ENCODE results near the gene ACADSB. TPM values are rescaled to one million over a fixed set of nuclear protein-coding genes. Genes with fewer than 3 reads are reported as not detected.

Gene ACADSB
- total and polyA plus RNA-seq, 2 experiments from 2014 or later: 3.7 to 6.5 TPM

DNA sequence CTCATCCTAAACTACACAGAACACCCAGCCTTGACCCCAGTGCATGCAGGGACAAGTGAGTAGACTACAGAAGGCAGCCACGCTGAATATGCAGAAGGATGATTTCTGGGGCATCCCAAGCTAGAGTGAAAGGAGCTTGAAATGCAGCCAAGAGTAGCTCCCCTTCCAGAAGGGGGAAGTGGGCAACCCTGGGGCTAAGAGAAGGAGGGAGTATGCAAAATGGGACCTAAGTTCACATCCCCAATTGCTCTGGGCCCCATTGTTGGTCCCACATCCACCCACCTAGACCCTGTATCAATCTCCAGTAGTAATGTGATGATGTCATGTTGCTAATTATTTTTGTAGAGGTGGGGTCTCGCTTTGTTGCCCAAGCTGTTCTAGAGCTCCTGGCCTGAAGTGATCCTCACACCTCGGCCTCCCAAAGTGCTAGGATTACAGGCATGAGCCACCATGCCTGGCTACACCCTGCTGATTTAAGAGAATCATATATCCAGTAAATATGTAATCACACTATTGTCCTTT is 34.2 kb upstream of the ACADSB start:
- H3K4me2 ChIP-seq: no peak overlapping the region
- H3K36me3 Mint-ChIP-seq (ENCODE audit: low read depth): no peaks in the 10 kb centered on the region

More for the DNA sequence above, 34.2 kb upstream of the ACADSB start:
- ATAC-seq (no peak), DNase-seq (ENCODE audit: low spot score) (no peak)
- Mint-ChIP-seq H3K9me3 (no peaks in the 10 kb centered on the region), H3K4me1 (no peaks in the 10 kb centered on the region; the same call in 2 of the 3 replicates), H3K4me3 (no peak overlapping the region), H3K27ac (no peak overlapping the region), H3K27me3 (ENCODE audit: insufficient read depth, low read depth, poor library complexity) (peaks cover 4% of the 10 kb centered on the region)
- Histone ChIP-seq H4K20me1 (replicated peaks; ENCODE audit: insufficient read depth) (no peaks in the 10 kb centered on the region; the same call in 1 of the 2 replicates), H3F3A (replicated peaks; ENCODE audit: low read depth) (no peaks in the 10 kb centered on the region; the same call in 1 of the 2 replicates), H3K4me3 (no peak overlapping the region), H3K36me3 (ENCODE audit: insufficient read depth) (no peaks in the 10 kb centered on the region), H2AFZ (no peak overlapping the region), H3K27ac (ENCODE audit: low read depth) (no peak overlapping the region), H3K4me1 (ENCODE audit: insufficient read depth) (no peaks in the 10 kb centered on the region), H3K79me2 (replicated peaks; ENCODE audit: insufficient read depth) (no peaks in the 10 kb centered on the region), H3K9me2 (ENCODE audit: insufficient read depth) (no peaks in the 10 kb centered on the region), H3K27me3 (ENCODE audit: insufficient read depth) (no peaks in the 10 kb centered on the region)
- TF ChIP-seq JUNB (IDR thresholded peaks at IDR 0.05; ENCODE audit: unreplicated experiment) (no peak), NANOG (IDR thresholded peaks at IDR 0.05; ENCODE audit: borderline replicate concordance) (no peak), ZNF114 (CRISPR knock-in tag; IDR thresholded peaks at IDR 0.05) (no peak), EZH2phosphoT487 (IDR thresholded peaks at IDR 0.05; ENCODE audit: unreplicated experiment) (no peak), REST (IDR thresholded peaks at IDR 0.05; ENCODE audit: unreplicated experiment) (no peak), STAT1 (IDR thresholded peaks at IDR 0.05; ENCODE audit: unreplicated experiment) (no peak), EZH2 (IDR thresholded peaks at IDR 0.05; ENCODE audit: low read depth, unreplicated experiment) (no peak), POLR2AphosphoS5 (IDR thresholded peaks at IDR 0.05; ENCODE audit: low read depth) (no peak), CREB1 (CRISPR knock-in tag; IDR thresholded peaks at IDR 0.05; ENCODE audit: low read depth) (no peak)
- TF ChIP-seq, protein P1, sequence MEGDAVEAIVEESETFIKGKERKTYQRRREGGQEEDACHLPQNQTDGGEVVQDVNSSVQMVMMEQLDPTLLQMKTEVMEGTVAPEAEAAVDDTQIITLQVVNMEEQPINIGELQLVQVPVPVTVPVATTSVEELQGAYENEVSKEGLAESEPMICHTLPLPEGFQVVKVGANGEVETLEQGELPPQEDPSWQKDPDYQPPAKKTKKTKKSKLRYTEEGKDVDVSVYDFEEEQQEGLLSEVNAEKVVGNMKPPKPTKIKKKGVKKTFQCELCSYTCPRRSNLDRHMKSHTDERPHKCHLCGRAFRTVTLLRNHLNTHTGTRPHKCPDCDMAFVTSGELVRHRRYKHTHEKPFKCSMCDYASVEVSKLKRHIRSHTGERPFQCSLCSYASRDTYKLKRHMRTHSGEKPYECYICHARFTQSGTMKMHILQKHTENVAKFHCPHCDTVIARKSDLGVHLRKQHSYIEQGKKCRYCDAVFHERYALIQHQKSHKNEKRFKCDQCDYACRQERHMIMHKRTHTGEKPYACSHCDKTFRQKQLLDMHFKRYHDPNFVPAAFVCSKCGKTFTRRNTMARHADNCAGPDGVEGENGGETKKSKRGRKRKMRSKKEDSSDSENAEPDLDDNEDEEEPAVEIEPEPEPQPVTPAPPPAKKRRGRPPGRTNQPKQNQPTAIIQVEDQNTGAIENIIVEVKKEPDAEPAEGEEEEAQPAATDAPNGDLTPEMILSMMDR (conservative IDR thresholded peaks at IDR 0.05; ENCODE audit: low read depth in 2 of 2): no peak
- TF ChIP-seq, protein P2, sequence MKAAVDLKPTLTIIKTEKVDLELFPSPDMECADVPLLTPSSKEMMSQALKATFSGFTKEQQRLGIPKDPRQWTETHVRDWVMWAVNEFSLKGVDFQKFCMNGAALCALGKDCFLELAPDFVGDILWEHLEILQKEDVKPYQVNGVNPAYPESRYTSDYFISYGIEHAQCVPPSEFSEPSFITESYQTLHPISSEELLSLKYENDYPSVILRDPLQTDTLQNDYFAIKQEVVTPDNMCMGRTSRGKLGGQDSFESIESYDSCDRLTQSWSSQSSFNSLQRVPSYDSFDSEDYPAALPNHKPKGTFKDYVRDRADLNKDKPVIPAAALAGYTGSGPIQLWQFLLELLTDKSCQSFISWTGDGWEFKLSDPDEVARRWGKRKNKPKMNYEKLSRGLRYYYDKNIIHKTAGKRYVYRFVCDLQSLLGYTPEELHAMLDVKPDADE (IDR thresholded peaks at IDR 0.05): no peak
